IMR-90 (cell line): ENCODE results near the gene NEK8.

Experiments used
- BHLHE40 ChIP-seq: fragments of 150-350 bp; IDR thresholded peaks from 2 replicates; pipeline ENCODE4 v1.6.1; 2016; ENCODE audit warnings: mild to moderate bottlenecking, low read depth, low read length
- CEBPB ChIP-seq: IDR thresholded peaks from 2 replicates; pipeline ENCODE4 v1.6.1; 2012; ENCODE audit warnings: low read depth, low read length, improper control_type of control experiment
- FOS ChIP-seq: fragments of 150-350 bp; IDR thresholded peaks from 2 replicates; pipeline ENCODE4 v1.6.1; 2016; ENCODE audit warnings: low read depth, low read length
- MXI1 ChIP-seq: IDR thresholded peaks from 2 replicates; pipeline ENCODE4 v1.6.1; 2012; ENCODE audit warnings: low read depth, mild to moderate bottlenecking, low read length, moderate library complexity, borderline replicate concordance
- POLR2A ChIP-seq: IDR thresholded peaks from 2 replicates; pipeline ENCODE4 v1.6.1; 2012; ENCODE audit warnings: mild to moderate bottlenecking, low read depth, low read length
- SMC3 ChIP-seq: fragments of 150-350 bp; IDR thresholded peaks from 2 replicates; pipeline ENCODE4 v1.6.1; 2016; ENCODE audit warnings: low read depth, mild to moderate bottlenecking, antibody characterized with exemption, low read length, moderate library complexity
- USF2 ChIP-seq: fragments of 150-350 bp; IDR thresholded peaks from 2 replicates; pipeline ENCODE4 v1.6.1; 2017; ENCODE audit warnings: mild to moderate bottlenecking, antibody characterized with exemption, low read length, low read depth
- TF ChIP-seq, protein P1 (sequence below): conservative IDR thresholded peaks from 2 replicates; pipeline ENCODE4 v1.5.1; 2012; ENCODE audit warnings: mild to moderate bottlenecking, low read depth, low read length, improper control_type of control experiment

DNA sequence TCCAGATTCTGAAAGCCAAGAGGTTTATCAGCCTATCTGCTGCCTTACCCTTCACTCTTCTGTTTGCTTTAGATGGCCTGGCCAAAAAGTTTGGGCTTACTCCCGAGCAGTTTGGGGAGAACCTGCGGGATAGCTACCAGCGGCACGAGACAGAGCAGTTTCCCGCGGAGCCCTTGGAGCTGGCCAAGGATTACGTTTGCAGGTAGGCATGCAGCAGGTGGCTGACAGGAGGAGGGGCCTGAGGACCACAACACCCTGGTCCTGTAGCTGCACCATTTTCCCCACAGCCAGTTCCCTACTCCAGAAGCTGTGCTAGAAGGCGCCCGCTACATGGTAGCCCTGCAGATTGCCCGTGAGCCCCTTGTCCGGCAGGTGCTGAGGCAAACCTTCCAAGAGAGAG is 45.9 kb upstream of the NEK8 start:
- TF ChIP-seq BHLHE40 = no peak
- TF ChIP-seq, protein P1, sequence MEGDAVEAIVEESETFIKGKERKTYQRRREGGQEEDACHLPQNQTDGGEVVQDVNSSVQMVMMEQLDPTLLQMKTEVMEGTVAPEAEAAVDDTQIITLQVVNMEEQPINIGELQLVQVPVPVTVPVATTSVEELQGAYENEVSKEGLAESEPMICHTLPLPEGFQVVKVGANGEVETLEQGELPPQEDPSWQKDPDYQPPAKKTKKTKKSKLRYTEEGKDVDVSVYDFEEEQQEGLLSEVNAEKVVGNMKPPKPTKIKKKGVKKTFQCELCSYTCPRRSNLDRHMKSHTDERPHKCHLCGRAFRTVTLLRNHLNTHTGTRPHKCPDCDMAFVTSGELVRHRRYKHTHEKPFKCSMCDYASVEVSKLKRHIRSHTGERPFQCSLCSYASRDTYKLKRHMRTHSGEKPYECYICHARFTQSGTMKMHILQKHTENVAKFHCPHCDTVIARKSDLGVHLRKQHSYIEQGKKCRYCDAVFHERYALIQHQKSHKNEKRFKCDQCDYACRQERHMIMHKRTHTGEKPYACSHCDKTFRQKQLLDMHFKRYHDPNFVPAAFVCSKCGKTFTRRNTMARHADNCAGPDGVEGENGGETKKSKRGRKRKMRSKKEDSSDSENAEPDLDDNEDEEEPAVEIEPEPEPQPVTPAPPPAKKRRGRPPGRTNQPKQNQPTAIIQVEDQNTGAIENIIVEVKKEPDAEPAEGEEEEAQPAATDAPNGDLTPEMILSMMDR = no peak
- TF ChIP-seq MXI1 = no peak
- no peak for TF ChIP-seq CEBPB
- no peak for TF ChIP-seq SMC3
- no peak for TF ChIP-seq POLR2A
- TF ChIP-seq FOS = no peak
- TF ChIP-seq USF2 = no peak
